ENCODE data around the gene PLK5.

The PLK5 gene

GRCh38 chr19:1569997-1570396, 46.1 kb downstream of the PLK5 start:
- DNase-seq (ENCODE audit: low read depth), result no peak
- H3K4me3 ChIP-seq (ENCODE audit: low read depth, low read length), result no peak overlapping the region
- no peak for TF ChIP-seq MYC (IDR thresholded peaks at IDR 0.05; ENCODE audit: low read depth, low read length)

DNA sequence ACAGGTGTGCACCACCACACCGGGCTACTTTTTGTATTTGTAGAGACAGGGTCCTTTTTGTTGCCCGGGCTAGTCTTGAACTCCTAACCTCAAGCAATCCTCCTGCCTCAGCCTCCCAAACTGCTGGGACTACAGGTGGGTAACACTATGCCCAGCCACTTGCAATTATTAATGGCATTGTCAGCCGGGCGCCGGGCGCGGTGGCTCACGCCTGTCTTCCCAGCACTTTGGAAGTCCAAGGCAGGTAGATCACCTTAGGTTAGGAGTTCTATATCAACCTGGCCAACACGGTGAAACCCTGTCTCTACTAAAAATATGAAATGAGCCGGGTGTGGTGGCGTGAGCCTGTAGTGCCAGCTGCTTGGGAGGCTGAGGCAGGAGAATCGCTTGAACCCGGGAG, 47.0 kb downstream of the PLK5 start:
- TF ChIP-seq MAX (IDR thresholded peaks at IDR 0.05; ENCODE audit: low read depth, low read length) (no peak), POLR2A (IDR thresholded peaks at IDR 0.05; ENCODE audit: extremely low read depth, insufficient read length) (no peak), MYC (IDR thresholded peaks at IDR 0.05; ENCODE audit: low read depth, low read length) (no peak), CTCF (IDR thresholded peaks at IDR 0.05; ENCODE audit: low read depth, low read length) (no peak)
- DNase-seq (ENCODE audit: low read depth), result no peak
- no peak overlapping the region for H3K4me3 ChIP-seq (ENCODE audit: low read depth, low read length)

DNA sequence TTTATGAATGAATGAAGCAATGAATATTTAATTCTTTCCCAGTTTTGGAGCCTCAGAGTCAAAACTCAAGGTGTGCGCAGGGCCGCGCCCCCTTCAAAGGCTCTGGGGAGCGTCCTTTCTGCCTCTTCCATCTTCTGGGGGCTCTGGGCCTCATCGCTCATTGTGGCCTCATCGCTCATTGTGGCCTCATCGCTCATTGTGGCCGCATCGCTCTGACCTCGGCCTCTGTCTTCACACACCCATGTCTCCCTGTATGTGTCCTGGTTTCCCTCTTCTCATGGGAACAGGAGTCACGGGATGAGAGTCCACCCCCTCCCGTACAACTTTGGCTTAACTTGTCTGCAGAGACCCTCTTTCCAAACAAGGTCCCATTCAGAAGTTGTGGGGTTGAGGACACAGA, 47.5 kb downstream of the PLK5 start:
- TF ChIP-seq CTCF (IDR thresholded peaks at IDR 0.05; ENCODE audit: low read depth, low read length) (no peak), MAX (IDR thresholded peaks at IDR 0.05; ENCODE audit: low read depth, low read length) (no peak), POLR2A (IDR thresholded peaks at IDR 0.05; ENCODE audit: extremely low read depth, insufficient read length) (no peak), MYC (IDR thresholded peaks at IDR 0.05; ENCODE audit: low read depth, low read length) (no peak)
- H3K4me3 ChIP-seq (ENCODE audit: low read depth, low read length), result no peak overlapping the region
- no peak for DNase-seq (ENCODE audit: low read depth)

GRCh38 chr19:1572795-1573194, 48.9 kb downstream of the PLK5 start:
- no peak overlapping the region for H3K4me3 ChIP-seq (ENCODE audit: low read depth, low read length)
- TF ChIP-seq CTCF (IDR thresholded peaks at IDR 0.05; ENCODE audit: low read depth, low read length) (no peak), MAX (IDR thresholded peaks at IDR 0.05; ENCODE audit: low read depth, low read length) (no peak), MYC (IDR thresholded peaks at IDR 0.05; ENCODE audit: low read depth, low read length) (no peak), POLR2A (IDR thresholded peaks at IDR 0.05; ENCODE audit: extremely low read depth, insufficient read length) (no peak)
- DNase-seq (ENCODE audit: low read depth), result no peak

DNA sequence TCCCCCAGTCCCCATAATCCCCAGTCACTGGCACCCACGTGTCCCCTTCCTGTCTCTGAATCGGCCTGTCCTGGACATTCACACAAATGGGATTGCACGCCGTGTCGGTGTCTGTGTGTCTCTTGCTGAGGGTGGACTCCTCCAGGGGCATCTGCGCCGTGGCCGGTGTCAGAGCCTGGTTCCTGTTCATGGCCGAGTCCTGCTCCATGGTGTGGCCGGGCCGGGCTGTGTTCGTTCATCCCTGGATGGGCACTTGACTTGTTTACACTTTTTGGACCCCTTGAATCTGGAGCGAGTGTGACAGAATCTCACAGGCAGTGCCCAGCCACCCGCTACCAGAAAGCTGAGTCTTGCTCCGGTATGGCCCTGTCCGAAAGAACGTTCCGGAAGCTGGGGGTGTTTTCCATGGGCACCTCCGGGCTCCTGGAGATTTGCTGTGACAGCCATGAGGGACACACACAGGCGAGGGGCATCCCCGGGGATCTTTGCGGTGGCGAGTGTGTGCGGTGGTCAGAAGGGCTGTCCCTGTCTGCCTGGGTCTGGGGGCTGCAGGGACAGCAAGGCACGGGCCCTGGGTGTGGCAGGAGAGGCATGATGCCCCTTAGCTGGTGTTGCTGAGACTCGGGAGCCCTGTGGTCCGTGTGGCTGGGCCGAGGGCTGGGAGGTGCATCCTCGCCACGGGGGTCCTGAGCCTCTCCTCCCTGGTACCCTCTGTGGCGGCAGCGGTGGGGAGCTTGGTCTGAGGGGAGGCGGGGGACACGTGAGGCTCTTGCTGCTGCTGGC, 50.7 kb downstream of the PLK5 start:
- no peak overlapping the region for H3K4me3 ChIP-seq (ENCODE audit: low read depth, low read length)
- TF ChIP-seq MAX (IDR thresholded peaks at IDR 0.05; ENCODE audit: low read depth, low read length) (no peak), POLR2A (IDR thresholded peaks at IDR 0.05; ENCODE audit: extremely low read depth, insufficient read length) (no peak), MYC (IDR thresholded peaks at IDR 0.05; ENCODE audit: low read depth, low read length) (no peak), CTCF (IDR thresholded peaks at IDR 0.05; ENCODE audit: low read depth, low read length) (no peak)
- no peak for DNase-seq (ENCODE audit: low read depth)

GRCh38 chr19:1575323-1576241, 51.7 kb downstream of the PLK5 start:
- H3K4me3 ChIP-seq (ENCODE audit: low read depth, low read length), result no peak overlapping the region
- TF ChIP-seq MAX (IDR thresholded peaks at IDR 0.05; ENCODE audit: low read depth, low read length) (no peak), CTCF (IDR thresholded peaks at IDR 0.05; ENCODE audit: low read depth, low read length) (no peak), MYC (IDR thresholded peaks at IDR 0.05; ENCODE audit: low read depth, low read length) (no peak), POLR2A (IDR thresholded peaks at IDR 0.05; ENCODE audit: extremely low read depth, insufficient read length) (no peak)
- DNase-seq (ENCODE audit: low read depth), result no peak

All from NB4 (cell line).